Measurements from ENCODE around the gene SPOCK2. TPM values are rescaled to one million over a fixed set of nuclear protein-coding genes. Genes with fewer than 3 reads are reported as not detected.

SPOCK2 gene
- total and polyA plus RNA-seq, 2 of the 13 experiments (the other 11 are each of a cell fraction or from before 2014, with no cell fraction given) = 8.6 to 30.6 TPM

DNA sequence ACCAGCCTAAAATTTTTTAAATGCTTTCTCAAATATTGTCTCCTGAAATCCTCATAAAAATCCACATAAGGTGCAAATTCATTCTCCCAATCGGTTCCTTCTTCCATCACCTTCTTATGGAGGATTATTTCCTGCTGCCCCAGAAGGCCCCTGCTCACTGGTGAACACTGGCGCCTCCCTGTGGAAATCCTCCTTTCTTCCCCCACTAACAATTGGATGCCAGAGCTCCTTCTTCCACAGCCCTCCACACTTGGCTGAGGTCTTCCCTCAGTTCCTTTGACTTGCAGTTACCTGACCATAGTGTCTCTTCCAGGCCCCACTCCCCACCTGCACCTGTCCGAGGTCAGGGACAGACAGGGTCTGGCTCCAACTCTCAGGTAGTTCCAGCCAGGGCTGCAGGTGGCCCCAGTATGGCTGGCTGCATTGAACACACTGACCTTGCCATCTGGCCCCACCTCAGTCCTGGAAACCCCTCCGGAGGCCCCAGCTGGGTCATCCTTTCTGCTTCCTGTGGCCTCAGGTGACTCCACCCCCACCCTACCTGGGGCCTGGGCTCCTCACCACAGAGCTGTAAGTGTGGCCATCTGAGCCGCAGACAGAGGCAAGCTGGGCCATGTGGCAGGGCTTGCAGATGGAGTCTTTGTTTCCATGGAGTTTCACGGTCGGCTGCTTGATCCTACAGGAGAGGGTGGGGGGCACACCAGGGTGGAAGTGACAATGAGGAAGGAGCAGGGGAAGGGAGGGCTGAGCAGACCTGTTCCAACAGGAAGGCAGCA lies 18.4 kb downstream of the SPOCK2 start (continued):
- TF ChIP-seq, protein P1, sequence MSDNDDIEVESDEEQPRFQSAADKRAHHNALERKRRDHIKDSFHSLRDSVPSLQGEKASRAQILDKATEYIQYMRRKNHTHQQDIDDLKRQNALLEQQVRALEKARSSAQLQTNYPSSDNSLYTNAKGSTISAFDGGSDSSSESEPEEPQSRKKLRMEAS (IDR thresholded peaks at IDR 0.05) = 0 out of 2 replicates have a peak, but pooled peaks have one; percentile 16
- TF ChIP-seq, protein P2, sequence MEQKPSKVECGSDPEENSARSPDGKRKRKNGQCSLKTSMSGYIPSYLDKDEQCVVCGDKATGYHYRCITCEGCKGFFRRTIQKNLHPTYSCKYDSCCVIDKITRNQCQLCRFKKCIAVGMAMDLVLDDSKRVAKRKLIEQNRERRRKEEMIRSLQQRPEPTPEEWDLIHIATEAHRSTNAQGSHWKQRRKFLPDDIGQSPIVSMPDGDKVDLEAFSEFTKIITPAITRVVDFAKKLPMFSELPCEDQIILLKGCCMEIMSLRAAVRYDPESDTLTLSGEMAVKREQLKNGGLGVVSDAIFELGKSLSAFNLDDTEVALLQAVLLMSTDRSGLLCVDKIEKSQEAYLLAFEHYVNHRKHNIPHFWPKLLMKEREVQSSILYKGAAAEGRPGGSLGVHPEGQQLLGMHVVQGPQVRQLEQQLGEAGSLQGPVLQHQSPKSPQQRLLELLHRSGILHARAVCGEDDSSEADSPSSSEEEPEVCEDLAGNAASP (CRISPR knock-in tag; IDR thresholded peaks at IDR 0.05; ENCODE audit: borderline replicate concordance) = peak; percentile 75; the same call in 1 of the 2 replicates
- TF ChIP-seq ZFY (CRISPR knock-in tag; IDR thresholded peaks at IDR 0.05) (no peak), ZFX (CRISPR knock-in tag; IDR thresholded peaks at IDR 0.05; ENCODE audit: low read depth) (no peak), RXRB (CRISPR knock-in tag; IDR thresholded peaks at IDR 0.05; ENCODE audit: borderline replicate concordance) (peak; percentile 63; the same call in 1 of the 2 replicates), NONO (IDR thresholded peaks at IDR 0.05) (no peak), NONO (CRISPR knock-in tag; conservative IDR thresholded peaks at IDR 0.05) (peak; percentile 49; the same call in 1 of the 2 replicates), ZNF83 (CRISPR knock-in tag; IDR thresholded peaks at IDR 0.05; ENCODE audit: borderline replicate concordance) (0 out of 2 replicates have a peak, but pooled peaks have one; percentile 29), RARA (CRISPR knock-in tag; IDR thresholded peaks at IDR 0.05) (peak; percentile 46; the same call in 1 of the 2 replicates), ZBTB1 (CRISPR knock-in tag; IDR thresholded peaks at IDR 0.05; ENCODE audit: borderline replicate concordance) (no peak), SIX1 (CRISPR knock-in tag; IDR thresholded peaks at IDR 0.05; ENCODE audit: borderline replicate concordance) (no peak)
- TF ChIP-seq, protein P3, sequence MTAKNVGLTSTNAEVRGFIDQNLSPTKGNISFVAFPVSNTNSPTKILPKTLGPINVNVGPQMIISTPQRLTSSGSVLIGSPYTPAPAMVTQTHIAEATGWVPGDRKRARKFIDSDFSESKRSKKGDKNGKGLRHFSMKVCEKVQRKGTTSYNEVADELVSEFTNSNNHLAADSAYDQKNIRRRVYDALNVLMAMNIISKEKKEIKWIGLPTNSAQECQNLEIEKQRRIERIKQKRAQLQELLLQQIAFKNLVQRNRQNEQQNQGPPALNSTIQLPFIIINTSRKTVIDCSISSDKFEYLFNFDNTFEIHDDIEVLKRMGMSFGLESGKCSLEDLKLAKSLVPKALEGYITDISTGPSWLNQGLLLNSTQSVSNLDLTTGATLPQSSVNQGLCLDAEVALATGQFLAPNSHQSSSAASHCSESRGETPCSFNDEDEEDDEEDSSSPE (CRISPR knock-in tag; IDR thresholded peaks at IDR 0.05) = no peak
- TF ChIP-seq, protein P4, sequence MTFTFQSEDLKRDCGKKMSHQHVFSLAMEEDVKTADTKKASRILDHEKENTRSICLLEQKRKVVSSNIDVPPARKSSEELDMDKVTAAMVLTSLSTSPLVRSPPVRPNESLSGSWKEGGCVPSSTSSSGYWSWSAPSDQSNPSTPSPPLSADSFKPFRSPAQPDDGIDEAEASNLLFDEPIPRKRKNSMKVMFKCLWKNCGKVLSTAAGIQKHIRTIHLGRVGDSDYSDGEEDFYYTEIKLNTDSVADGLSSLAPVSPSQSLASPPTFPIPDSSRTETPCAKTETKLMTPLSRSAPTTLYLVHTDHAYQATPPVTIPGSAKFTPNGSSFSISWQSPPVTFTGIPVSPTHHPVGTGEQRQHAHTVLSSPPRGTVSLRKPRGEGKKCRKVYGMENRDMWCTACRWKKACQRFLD (CRISPR knock-in tag; IDR thresholded peaks at IDR 0.05; ENCODE audit: borderline replicate concordance) = 0 out of 2 replicates have a peak, but pooled peaks have one; percentile 36

Data from HepG2 (cell line).